ENCODE results near the gene ARID3C.

DNA sequence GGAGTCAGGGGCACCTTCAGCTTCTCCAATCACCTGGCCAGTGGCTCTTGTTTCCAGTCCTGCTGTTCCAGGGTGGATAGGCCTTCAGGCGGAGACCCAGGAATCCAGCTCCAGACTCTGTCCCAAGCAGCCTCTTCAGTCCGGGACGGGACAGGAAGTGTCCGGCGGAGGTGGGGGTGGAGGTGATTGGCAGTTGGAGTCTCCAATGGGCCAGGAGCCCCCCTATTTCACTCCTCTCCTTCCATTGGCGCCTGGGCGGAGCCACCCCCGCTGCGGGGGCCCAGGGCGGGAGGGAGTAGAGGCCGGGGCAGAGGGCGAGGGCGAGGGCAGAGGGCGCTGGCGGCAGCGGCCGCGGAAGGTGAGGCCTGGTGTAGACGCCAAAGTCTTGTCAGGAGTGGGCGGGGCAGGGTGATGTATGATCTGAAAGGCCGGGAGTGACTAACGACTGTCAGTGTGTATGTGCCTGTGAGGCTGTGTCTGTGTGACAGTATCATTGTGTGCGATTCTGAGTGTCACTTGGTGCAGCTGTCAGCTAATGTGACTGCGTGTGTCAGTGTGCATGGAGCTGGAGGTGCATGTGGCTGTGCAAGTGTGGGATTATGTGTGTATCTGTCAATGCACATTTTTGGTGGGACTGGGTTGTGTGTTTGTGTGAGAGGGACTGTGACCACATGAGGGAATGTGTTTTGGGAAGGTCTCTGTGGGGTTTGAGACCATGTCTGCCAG is 23.2 kb upstream of the ARID3C start, which contains the start of gene IL11RA:
- TF ChIP-seq, protein P1, sequence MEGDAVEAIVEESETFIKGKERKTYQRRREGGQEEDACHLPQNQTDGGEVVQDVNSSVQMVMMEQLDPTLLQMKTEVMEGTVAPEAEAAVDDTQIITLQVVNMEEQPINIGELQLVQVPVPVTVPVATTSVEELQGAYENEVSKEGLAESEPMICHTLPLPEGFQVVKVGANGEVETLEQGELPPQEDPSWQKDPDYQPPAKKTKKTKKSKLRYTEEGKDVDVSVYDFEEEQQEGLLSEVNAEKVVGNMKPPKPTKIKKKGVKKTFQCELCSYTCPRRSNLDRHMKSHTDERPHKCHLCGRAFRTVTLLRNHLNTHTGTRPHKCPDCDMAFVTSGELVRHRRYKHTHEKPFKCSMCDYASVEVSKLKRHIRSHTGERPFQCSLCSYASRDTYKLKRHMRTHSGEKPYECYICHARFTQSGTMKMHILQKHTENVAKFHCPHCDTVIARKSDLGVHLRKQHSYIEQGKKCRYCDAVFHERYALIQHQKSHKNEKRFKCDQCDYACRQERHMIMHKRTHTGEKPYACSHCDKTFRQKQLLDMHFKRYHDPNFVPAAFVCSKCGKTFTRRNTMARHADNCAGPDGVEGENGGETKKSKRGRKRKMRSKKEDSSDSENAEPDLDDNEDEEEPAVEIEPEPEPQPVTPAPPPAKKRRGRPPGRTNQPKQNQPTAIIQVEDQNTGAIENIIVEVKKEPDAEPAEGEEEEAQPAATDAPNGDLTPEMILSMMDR (IDR thresholded peaks at IDR 0.05) = no peak
- TF ChIP-seq POLR2A (IDR thresholded peaks at IDR 0.05) = no peak
